Endothelial cell of umbilical vein (primary cell): Measurements from ENCODE around the gene STRBP. TPM values are rescaled to one million over a fixed set of nuclear protein-coding genes. Genes with fewer than 3 reads are reported as not detected.

Source experiments
- BruUV-seq: library from RNA; stranded (reverse); fragments of 400-500 nt; replicated peaks from 2 replicates; lab custom pipeline; 2021; lab: Mats Ljungman, UMichigan
- CTCF ChIA-PET: fragments of 300-600, 350-600 bp; sonication (Branson Sonifier 250); formaldehyde crosslinking; loops from one replicate; lab custom pipeline; 2021; ENCODE audit warnings: antibody characterized with exemption, inconsistent platforms; lab: Charles Lee
- POLR2A ChIA-PET: fragments of 300-600, 350-600 bp; sonication (Branson Sonifier 250); formaldehyde crosslinking; loops from one replicate; lab custom pipeline; 2021; ENCODE audit warnings: antibody characterized with exemption, inconsistent platforms; lab: Charles Lee
- DNase-seq: peaks from one replicate; pipeline ENCODE4 v3.0.0-alpha.2; 2011; ENCODE audit warnings: low read depth, low spot score
- FAIRE-seq: peaks from 2 replicates; lab custom pipeline; 2011; peaks lifted over from hg19 to GRCh38; lab: Jason Lieb, UNC
- H2AFZ ChIP-seq: 2 replicates; pipeline ENCODE4 v1.6.0; 2012; ENCODE audit warnings: low read depth, low read length, control low read depth, inconsistent platforms
- H3K27ac ChIP-seq: 2 replicates; pipeline ENCODE4 v1.5.1; 2011; ENCODE audit warnings: low read depth, mild to moderate bottlenecking, control low read depth, low read length, moderate library complexity; ENCODE audit not compliant: insufficient read depth
- H3K27me3 ChIP-seq, 2 experiments: 2 replicates each; pipeline versions ENCODE4 v1.6.0 to v1.6.1; 2011; ENCODE audit warnings: low read length in 2 of 2, mixed read lengths in 1 of 2; ENCODE audit not compliant: control insufficient read depth in 2 of 2, insufficient read depth in 2 of 2
- H3K36me3 ChIP-seq, 2 experiments: 2 replicates in 1 of 2; 3 replicates in 1 of 2; pipeline ENCODE4 v1.5.1; 2011; ENCODE audit warnings: low read length in 2 of 2, mild to moderate bottlenecking in 1 of 2, moderate library complexity in 1 of 2; ENCODE audit not compliant: control insufficient read depth in 2 of 2, insufficient read depth in 2 of 2; ENCODE audit errors: extremely low read depth in 1 of 2
- H3K4me1 ChIP-seq: 3 replicates; pipeline ENCODE4 v1.5.1; 2011; ENCODE audit warnings: mild to moderate bottlenecking, low read length; ENCODE audit not compliant: control insufficient read depth, insufficient read depth; ENCODE audit errors: extremely low read depth
- H3K4me2 ChIP-seq: 2 replicates; pipeline ENCODE4 v1.6.1; 2011; ENCODE audit warnings: low read length, control low read depth, mixed read lengths; ENCODE audit not compliant: insufficient read depth
- H3K4me3 ChIP-seq, 3 experiments: fragments of 200-600 bp in 1 of 3; sonication (generic), shearing (Covaris generic) in 1 of 3; replicated peaks in 1 of 3; 2 replicates each; pipeline ENCODE4 v1.5.1; 2011 to 2016; ENCODE audit warnings: control low read depth in 3 of 3, low read length in 3 of 3, mild to moderate bottlenecking in 2 of 3, inconsistent platforms in 1 of 3, low read depth in 1 of 3, moderate library complexity in 1 of 3; ENCODE audit not compliant: insufficient read depth in 1 of 3
- H3K79me2 ChIP-seq: 2 replicates; pipeline ENCODE4 v1.6.0; 2012; ENCODE audit warnings: low read length, inconsistent platforms; ENCODE audit not compliant: control insufficient read depth, insufficient read depth
- H3K9ac ChIP-seq: replicated peaks from 2 replicates; pipeline ENCODE3; 2011; ENCODE audit warnings: low read length, control low read depth; ENCODE audit not compliant: insufficient read depth; ENCODE audit errors: extremely low read depth
- H3K9me1 ChIP-seq: replicated peaks from 3 replicates; pipeline ENCODE4 v1.6.0; 2011; ENCODE audit warnings: mild to moderate bottlenecking, low read length; ENCODE audit not compliant: control insufficient read depth, insufficient read depth; ENCODE audit errors: extremely low read depth
- H3K9me3 ChIP-seq: replicated peaks from 2 replicates; pipeline ENCODE4 v1.5.1; 2012; ENCODE audit warnings: low read length, inconsistent platforms; ENCODE audit not compliant: control insufficient read depth, insufficient read depth
- H4K20me1 ChIP-seq: replicated peaks from 2 replicates; pipeline ENCODE3; 2011; ENCODE audit warnings: mild to moderate bottlenecking, low read length; ENCODE audit not compliant: control insufficient read depth, insufficient read depth; ENCODE audit errors: extremely low read depth
- CTCF ChIP-seq, 2 donors: IDR thresholded peaks; 1 replicate in 1 of 2; 2 replicates in 1 of 2; pipeline ENCODE4 v1.5.1; 2011; ENCODE audit warnings: low read length in 2 of 2, mild to moderate bottlenecking in 2 of 2, moderate library complexity in 2 of 2, control low read depth in 1 of 2, inconsistent platforms in 1 of 2, low read depth in 1 of 2; ENCODE audit not compliant: insufficient read depth in 1 of 2; ENCODE audit errors: extremely low read depth in 1 of 2
- EZH2 ChIP-seq: IDR thresholded peaks from 2 replicates; pipeline ENCODE4 v1.6.1; 2012; ENCODE audit warnings: borderline replicate concordance, low read depth, mild to moderate bottlenecking, moderate library complexity, low read length, inconsistent platforms; ENCODE audit not compliant: severe bottlenecking
- FOS ChIP-seq: IDR thresholded peaks from 2 replicates; pipeline ENCODE4 v1.6.1; 2011; ENCODE audit warnings: mild to moderate bottlenecking, low read length, moderate library complexity, borderline replicate concordance; ENCODE audit not compliant: insufficient read depth
- GATA2 ChIP-seq: IDR thresholded peaks from 2 replicates; pipeline ENCODE4 v1.7.0; 2011; ENCODE audit warnings: low read depth, mild to moderate bottlenecking, moderate library complexity, mixed read lengths, low read length; ENCODE audit not compliant: insufficient read length, insufficient read depth
- MAX ChIP-seq: IDR thresholded peaks from 2 replicates; pipeline ENCODE4 v1.6.1; 2011; ENCODE audit not compliant: insufficient read depth, insufficient read length
- MYC ChIP-seq: IDR thresholded peaks from one replicate; pipeline ENCODE4 v1.6.1; 2011; ENCODE audit warnings: mild to moderate bottlenecking, low read depth, low read length
- POLR2A ChIP-seq: IDR thresholded peaks from 2 replicates; pipeline ENCODE4 v1.6.1; 2012; ENCODE audit warnings: low read depth, mild to moderate bottlenecking, control low read depth, low read length
- POLR2AphosphoS5 ChIP-seq: IDR thresholded peaks from 2 replicates; pipeline ENCODE4 v1.6.1; 2012; ENCODE audit warnings: low read depth, mild to moderate bottlenecking, control low read depth, low read length, moderate library complexity; ENCODE audit not compliant: insufficient read depth
- dilution Hi-C: fragments of 300-500 bp; cut with MboI; formaldehyde crosslinking; loops from one replicate; pipeline ENCODE4 v1.15.0; 2019; ENCODE audit warnings: low sequenced_read_pairs; ENCODE audit not compliant: extremely low pct_ligation_motif_present
- intact Hi-C: fragments of 100-400 bp; cut with micrococcal nuclease; formaldehyde crosslinking; loops from one replicate; pipeline ENCODE4 v1.10.0; 2022
- polyA plus RNA-seq, 4 experiments: library from polyadenylated mRNA; depleted of rRNA in 3 of 4; stranded (reverse) in 3 of 4; unstranded in 1 of 4; fragments of >200 nt; gene quantifications; 2 replicates each; pipeline versions ENCODE4 v1.2.1 to v1.2.3, GENCODE V29; 2011 to 2012; ENCODE audit warnings: missing spikeins in 1 of 4
- total RNA-seq: library from RNA; stranded (reverse); gene quantifications from 2 replicates; pipeline ENCODE4 v1.2.3, GENCODE V29; 2021

STRBP gene
- total and polyA plus RNA-seq, 2 donors (not counting 3 experiments of a cell fraction or from before 2014, with no cell fraction given): 7.7 to 15.4 TPM

GRCh38 chr9:123234853-123235252 is 33.5 kb downstream of the STRBP start:
- no peak for DNase-seq
- ChIA-PET POLR2A (interaction anchor here (0.8 kb wide), 1 partner anchor 92 kb away, joined by 10 read pairs; no protein-coding TSS in a partner anchor), CTCF (interaction anchor here (1.0 to 1.2 kb wide), 2 partner anchors 9 to 114 kb away, joined by 3 read pairs; no protein-coding TSS in a partner anchor)
- no peaks in the 10 kb centered on the region for H3K27me3 ChIP-seq
- TF ChIP-seq FOS (no peak), POLR2AphosphoS5 (no peak), GATA2 (no peak), POLR2A (no peak), CTCF (IDR thresholded peaks at IDR 0.05; ENCODE audit: extremely low read depth in 1 of 2, insufficient read depth in 1 of 2, low read depth in 1 of 2, low read length in 2 of 2) (no peak), EZH2 (no peak), MYC (no peak), MAX (no peak)
- intact Hi-C loops (no loop called here), dilution Hi-C loops (no loop called here)
- BruUV-seq: no TSS peak
- H3K4me1 ChIP-seq: no peaks in the 10 kb centered on the region
- no peaks in the 10 kb centered on the region for H3K36me3 ChIP-seq
- no peaks in the 10 kb centered on the region for H3K79me2 ChIP-seq
- no peak overlapping the region for H3K4me3 ChIP-seq
- H3K27ac ChIP-seq: no peak overlapping the region
- H3K9ac ChIP-seq: no peak overlapping the region
- no peaks in the 10 kb centered on the region for H3K9me3 ChIP-seq
- H4K20me1 ChIP-seq: no peaks in the 10 kb centered on the region
- peaks cover 2% of the 10 kb centered on the region for H3K9me1 ChIP-seq
- H2AFZ ChIP-seq: no peak overlapping the region
- H3K4me2 ChIP-seq: no peak overlapping the region
- no peak for FAIRE-seq
